Smooth muscle cell (in vitro differentiated cells): ENCODE measurements around the gene DSG3. TPM values are rescaled to one million over a fixed set of nuclear protein-coding genes. Genes with fewer than 3 reads are reported as not detected.

Experiments used
- DNase-seq: peaks from one replicate; lab custom pipeline; 2025; ENCODE audit not compliant: unreplicated experiment; lab: John Stamatoyannopoulos, UW
- H2AFZ ChIP-seq: fragments of 200-600 bp; sonication (generic); 2 replicates; pipeline ENCODE4 v1.6.0; 2016; ENCODE audit warnings: antibody characterized with exemption, low read depth, mild to moderate bottlenecking
- H3F3A ChIP-seq: fragments of 200-600 bp; sonication (generic); 2 replicates; pipeline ENCODE4 v1.6.0; 2017; ENCODE audit warnings: antibody characterized with exemption, low read depth
- H3K27ac ChIP-seq: fragments of 200-600 bp; sonication (generic); 2 replicates; pipeline ENCODE4 v1.5.1; 2016; ENCODE audit warnings: low read depth, mild to moderate bottlenecking
- H3K27me3 ChIP-seq: fragments of 200-600 bp; sonication (generic); 2 replicates; pipeline ENCODE4 v1.6.1; 2016; ENCODE audit warnings: low read depth, mild to moderate bottlenecking
- H3K36me3 ChIP-seq: fragments of 200-600 bp; sonication (generic); 2 replicates; pipeline ENCODE4 v1.5.1; 2016; ENCODE audit warnings: low read depth
- H3K4me1 ChIP-seq: fragments of 200-600 bp; sonication (generic); 2 replicates; pipeline ENCODE4 v1.5.1; 2016; ENCODE audit warnings: low read depth
- H3K4me2 ChIP-seq: fragments of 200-600 bp; sonication (generic); 2 replicates; pipeline ENCODE4 v1.6.0; 2016; ENCODE audit warnings: mild to moderate bottlenecking
- H3K4me3 ChIP-seq: fragments of 200-600 bp; sonication (generic); 2 replicates; pipeline ENCODE4 v1.5.1; 2016; ENCODE audit warnings: mild to moderate bottlenecking
- H3K79me2 ChIP-seq: fragments of 200-600 bp; sonication (generic); 2 replicates; pipeline ENCODE4 v1.6.0; 2016; ENCODE audit warnings: low read depth, mild to moderate bottlenecking
- H3K9ac ChIP-seq: fragments of 200-600 bp; sonication (generic); 2 replicates; pipeline ENCODE4 v1.6.0; 2016; ENCODE audit warnings: low read depth
- H3K9me3 ChIP-seq: fragments of 200-600 bp; sonication (generic); replicated peaks from 2 replicates; pipeline ENCODE4 v1.5.1; 2016; ENCODE audit warnings: low read depth
- H4K20me1 ChIP-seq: fragments of 200-600 bp; sonication (generic); 2 replicates; pipeline ENCODE4 v1.6.0; 2016; ENCODE audit warnings: low read depth
- CTCF ChIP-seq: fragments of 200-600 bp; sonication (generic); IDR thresholded peaks from 2 replicates; pipeline ENCODE4 v1.5.1; 2017; ENCODE audit warnings: borderline replicate concordance, mild to moderate bottlenecking, antibody characterized with exemption; ENCODE audit not compliant: insufficient read depth, poor library complexity, severe bottlenecking
- WGBS: methylation state at CpG from one replicate; pipeline ENCODE4 v1.1.7; 2016; ENCODE audit warnings: low lambda C conversion rate; 5-methylcytosine and 5-hydroxymethylcytosine counted together
- polyA plus RNA-seq: library from polyadenylated mRNA; unstranded; fragments of >200 nt; fragmentation: Nextera tagmentation; extraction: Ambion mirVana; gene quantifications from 2 replicates; pipeline ENCODE4 v1.2.1, GENCODE V29; 2016
- total RNA-seq: library from RNA; depleted of rRNA; stranded (reverse); fragments of >200 nt; gene quantifications from 2 replicates; pipeline ENCODE4 v1.2.3, GENCODE V29; 2014

DSG3 gene
- total and polyA plus RNA-seq, 2 experiments from 2014 or later, result 4.9 to 44.8 TPM

GRCh38 chr18:31526374-31526773 lies 78.8 kb downstream of the DSG3 start:
- WGBS, result 89% methylated on average over 7 of the region's 7 CpGs
- Histone ChIP-seq H3K27ac (no peak overlapping the region), H3K4me3 (no peak overlapping the region), H3K9ac (no peak overlapping the region), H2AFZ (no peak overlapping the region), H3K9me3 (no peaks in the 10 kb centered on the region), H3K27me3 (no peaks in the 10 kb centered on the region), H4K20me1 (no peaks in the 10 kb centered on the region), H3K36me3 (peaks cover 22% of the 10 kb centered on the region), H3K79me2 (no peaks in the 10 kb centered on the region), H3K4me2 (no peak overlapping the region), H3F3A (no peaks in the 10 kb centered on the region), H3K4me1 (no peaks in the 10 kb centered on the region)
- no peak for DNase-seq
- TF ChIP-seq CTCF, result no peak

Other genes starting within 250 kb of the DSG3 start
- gene DSG1, start 129.6 kb upstream of the DSG3 start, total RNA-seq, result 65.5 and 73.8 TPM in 2 replicates
- gene DSG1, start 129.6 kb upstream of the DSG3 start, polyA plus RNA-seq, result 3.4 and 5.0 TPM in 2 replicates
- gene DSG4, start 71.0 kb upstream of the DSG3 start, total RNA-seq, result 0.27 and 0.94 TPM in 2 replicates
- not detected in 2 replicates for gene DSG4, start 71.0 kb upstream of the DSG3 start, polyA plus RNA-seq
- 136 and 138 TPM in 2 replicates for gene DSG2, start 50.4 kb downstream of the DSG3 start, total RNA-seq
- 53.9 and 70.9 TPM in 2 replicates for gene DSG2, start 50.4 kb downstream of the DSG3 start, polyA plus RNA-seq
- gene TTR, start 144.1 kb downstream of the DSG3 start, total RNA-seq, result not detected in 2 replicates
- 2.1 and 2.6 TPM in 2 replicates for gene TTR, start 144.1 kb downstream of the DSG3 start, polyA plus RNA-seq
- gene B4GALT6, start 236.8 kb downstream of the DSG3 start, total RNA-seq, result 14.4 and 15.1 TPM in 2 replicates
- 1.7 and 4.0 TPM in 2 replicates for gene B4GALT6, start 236.8 kb downstream of the DSG3 start, polyA plus RNA-seq